ENCODE measurements around the gene SLC43A3. TPM values are rescaled to one million over a fixed set of nuclear protein-coding genes. Genes with fewer than 3 reads are reported as not detected.

Gene SLC43A3
- total and polyA plus RNA-seq, 2 of the 4 experiments (the other 2 are of a cell fraction) = 12.7 to 21.1 TPM

DNA sequence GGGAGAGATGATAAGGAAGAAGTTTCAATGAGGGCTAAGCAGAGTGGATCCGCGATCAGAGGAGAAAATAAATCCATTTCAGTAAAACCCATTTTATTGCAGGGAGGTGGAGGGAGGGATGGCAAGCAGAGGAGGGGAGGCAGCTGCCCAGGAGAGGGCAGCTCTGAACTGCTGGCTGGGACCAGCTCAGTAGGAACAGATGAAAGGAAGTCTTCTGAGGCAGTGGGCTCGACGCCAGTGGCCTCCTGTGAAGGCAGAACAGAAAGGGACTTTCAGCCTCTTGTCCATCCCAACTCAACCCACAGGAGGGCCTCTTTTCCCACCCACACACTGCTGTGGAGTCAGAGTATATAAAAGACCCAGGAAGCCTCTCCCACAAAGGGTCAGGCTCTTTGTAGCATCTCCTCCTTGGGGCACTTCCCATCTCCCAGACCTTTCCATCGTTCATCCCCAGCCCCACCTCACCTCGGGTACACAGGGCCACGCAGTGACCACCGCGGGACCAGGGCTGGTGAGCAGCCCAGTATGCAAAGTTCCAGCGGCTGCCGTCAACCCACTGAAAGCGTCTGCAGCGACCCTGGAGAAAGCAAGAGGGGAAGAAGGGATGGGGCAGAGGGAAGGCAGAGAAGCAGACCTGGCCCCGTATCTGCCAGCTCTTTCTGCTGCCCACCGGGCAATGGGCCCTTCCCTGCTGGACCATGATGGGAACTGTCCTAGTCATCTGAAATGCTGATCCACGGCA, 39.5 kb downstream of the SLC43A3 start:
- TF ChIP-seq MAFK (IDR thresholded peaks at IDR 0.05; ENCODE audit: low read depth, low read length) (no peak), MXI1 (IDR thresholded peaks at IDR 0.05; ENCODE audit: borderline replicate concordance, low read depth, low read length) (no peak), CHD1 (IDR thresholded peaks at IDR 0.05; ENCODE audit: low read depth, low read length) (no peak), RAD21 (IDR thresholded peaks at IDR 0.05; ENCODE audit: low read length) (no peak), BHLHE40 (IDR thresholded peaks at IDR 0.05; ENCODE audit: low read depth, low read length) (no peak), CEBPB (IDR thresholded peaks at IDR 0.05; ENCODE audit: low read depth, low read length) (no peak), RCOR1 (IDR thresholded peaks at IDR 0.05; ENCODE audit: insufficient replicate concordance, low read length) (no peak), MAZ (IDR thresholded peaks at IDR 0.05; ENCODE audit: borderline replicate concordance, low read depth, low read length) (no peak), FOS (IDR thresholded peaks at IDR 0.05; ENCODE audit: low read depth, low read length) (no peak), RFX5 (IDR thresholded peaks at IDR 0.05; ENCODE audit: low read depth, low read length) (no peak), NFE2L2 (IDR thresholded peaks at IDR 0.05; ENCODE audit: low read depth, low read length) (no peak), POLR2A (IDR thresholded peaks at IDR 0.05; ENCODE audit: low read depth, low read length) (no peak), SMC3 (IDR thresholded peaks at IDR 0.05; ENCODE audit: low read depth, low read length) (no peak)
- TF ChIP-seq, protein P1, sequence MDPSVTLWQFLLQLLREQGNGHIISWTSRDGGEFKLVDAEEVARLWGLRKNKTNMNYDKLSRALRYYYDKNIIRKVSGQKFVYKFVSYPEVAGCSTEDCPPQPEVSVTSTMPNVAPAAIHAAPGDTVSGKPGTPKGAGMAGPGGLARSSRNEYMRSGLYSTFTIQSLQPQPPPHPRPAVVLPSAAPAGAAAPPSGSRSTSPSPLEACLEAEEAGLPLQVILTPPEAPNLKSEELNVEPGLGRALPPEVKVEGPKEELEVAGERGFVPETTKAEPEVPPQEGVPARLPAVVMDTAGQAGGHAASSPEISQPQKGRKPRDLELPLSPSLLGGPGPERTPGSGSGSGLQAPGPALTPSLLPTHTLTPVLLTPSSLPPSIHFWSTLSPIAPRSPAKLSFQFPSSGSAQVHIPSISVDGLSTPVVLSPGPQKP (IDR thresholded peaks at IDR 0.05; ENCODE audit: borderline replicate concordance, low read depth, low read length) = no peak
- TF ChIP-seq, protein P2, sequence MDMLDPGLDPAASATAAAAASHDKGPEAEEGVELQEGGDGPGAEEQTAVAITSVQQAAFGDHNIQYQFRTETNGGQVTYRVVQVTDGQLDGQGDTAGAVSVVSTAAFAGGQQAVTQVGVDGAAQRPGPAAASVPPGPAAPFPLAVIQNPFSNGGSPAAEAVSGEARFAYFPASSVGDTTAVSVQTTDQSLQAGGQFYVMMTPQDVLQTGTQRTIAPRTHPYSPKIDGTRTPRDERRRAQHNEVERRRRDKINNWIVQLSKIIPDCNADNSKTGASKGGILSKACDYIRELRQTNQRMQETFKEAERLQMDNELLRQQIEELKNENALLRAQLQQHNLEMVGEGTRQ (IDR thresholded peaks at IDR 0.05; ENCODE audit: low read depth, low read length) = no peak
- TF ChIP-seq, protein P3, sequence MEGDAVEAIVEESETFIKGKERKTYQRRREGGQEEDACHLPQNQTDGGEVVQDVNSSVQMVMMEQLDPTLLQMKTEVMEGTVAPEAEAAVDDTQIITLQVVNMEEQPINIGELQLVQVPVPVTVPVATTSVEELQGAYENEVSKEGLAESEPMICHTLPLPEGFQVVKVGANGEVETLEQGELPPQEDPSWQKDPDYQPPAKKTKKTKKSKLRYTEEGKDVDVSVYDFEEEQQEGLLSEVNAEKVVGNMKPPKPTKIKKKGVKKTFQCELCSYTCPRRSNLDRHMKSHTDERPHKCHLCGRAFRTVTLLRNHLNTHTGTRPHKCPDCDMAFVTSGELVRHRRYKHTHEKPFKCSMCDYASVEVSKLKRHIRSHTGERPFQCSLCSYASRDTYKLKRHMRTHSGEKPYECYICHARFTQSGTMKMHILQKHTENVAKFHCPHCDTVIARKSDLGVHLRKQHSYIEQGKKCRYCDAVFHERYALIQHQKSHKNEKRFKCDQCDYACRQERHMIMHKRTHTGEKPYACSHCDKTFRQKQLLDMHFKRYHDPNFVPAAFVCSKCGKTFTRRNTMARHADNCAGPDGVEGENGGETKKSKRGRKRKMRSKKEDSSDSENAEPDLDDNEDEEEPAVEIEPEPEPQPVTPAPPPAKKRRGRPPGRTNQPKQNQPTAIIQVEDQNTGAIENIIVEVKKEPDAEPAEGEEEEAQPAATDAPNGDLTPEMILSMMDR (conservative IDR thresholded peaks at IDR 0.05; ENCODE audit: low read depth, low read length) = no peak
- WGBS, 2 experiments (ENCODE audit: extremely low coverage in 2 of 2, insufficient read length in 1 of 2) = 47% methylated on average over 2 of the region's 16 CpGs; no CpG with 5 or more reads in 1 of the 2 experiments
- H3K4me2 ChIP-seq (ENCODE audit: low read depth, low read length) = no peak overlapping the region
- H4K8ac ChIP-seq (ENCODE audit: low read depth in 2 of 2, low read length in 2 of 2) = no peak overlapping the region
- no peak overlapping the region for H2AK9ac ChIP-seq (replicated peaks; ENCODE audit: low read depth, low read length, poor library complexity)
- in situ Hi-C loops (cut with MboI; ENCODE audit: low sequenced_read_pairs) (no loop called here), intact Hi-C loops (cut with micrococcal nuclease) (no loop called here), dilution Hi-C loops (cut with HindIII; ENCODE audit: low sequenced_read_pairs, unreplicated experiment) (no loop called here)
- H3K9me3 ChIP-seq (ENCODE audit: control insufficient read depth, insufficient read depth, low read length) = no peaks in the 10 kb centered on the region
- H3K14ac ChIP-seq (replicated peaks; ENCODE audit: low read depth, low read length) = no peak overlapping the region
- no peaks in the 10 kb centered on the region for H4K20me1 ChIP-seq (ENCODE audit: insufficient read depth, low read length)
- H3K27me3 ChIP-seq (ENCODE audit: control insufficient read depth, insufficient read depth, low read length) = peaks cover 33% of the 10 kb centered on the region
- H2AK5ac ChIP-seq (ENCODE audit: low read depth, low read length) = no peak overlapping the region
- ATAC-seq (ENCODE audit: low read depth) (no peak), DNase-seq (no peak)
- H3K36me3 ChIP-seq (ENCODE audit: control insufficient read depth, insufficient read depth, low read length) = no peaks in the 10 kb centered on the region
- no peak overlapping the region for H4K91ac ChIP-seq (ENCODE audit: insufficient read depth, low read depth, low read length)
- H2BK15ac ChIP-seq (ENCODE audit: low read depth, low read length) = no peak overlapping the region
- no TSS peak for BruUV-seq (replicated peaks)
- H3K56ac ChIP-seq (ENCODE audit: extremely low read depth, insufficient read depth, low read length) = no peak overlapping the region
- H2AFZ ChIP-seq (replicated peaks; ENCODE audit: low read length, poor library complexity) = no peak overlapping the region
- H2BK120ac ChIP-seq (ENCODE audit: low read depth, low read length) = no peak overlapping the region
- H3K18ac ChIP-seq (ENCODE audit: low read depth, low read length) = no peak overlapping the region
- H3K27ac ChIP-seq (ENCODE audit: insufficient read depth, low read length) = no peak overlapping the region
- CTCF ChIA-PET = no interaction called here
- H2BK20ac ChIP-seq (ENCODE audit: low read depth, low read length) = no peak overlapping the region
- no peak overlapping the region for H3K9ac ChIP-seq (ENCODE audit: low read depth, low read length)
- POLR2A ChIA-PET (ENCODE audit: unreplicated experiment) = no interaction called here
- no peak overlapping the region for H2BK5ac ChIP-seq (ENCODE audit: low read depth, low read length, poor library complexity, severe bottlenecking)
- H3K4me3 ChIP-seq (ENCODE audit: insufficient read depth, low read depth, low read length) = no peak overlapping the region
- H3K4me1 ChIP-seq (ENCODE audit: control insufficient read depth, insufficient read depth, low read length) = no peaks in the 10 kb centered on the region
- no peak overlapping the region for H4K5ac ChIP-seq (ENCODE audit: low read depth, low read length)
- no peaks in the 10 kb centered on the region for H3K79me1 ChIP-seq (ENCODE audit: low read depth in 1 of 2, low read length in 2 of 2)
- H3K4ac ChIP-seq (ENCODE audit: low read depth, low read length) = no peak overlapping the region
- no peak overlapping the region for H3K23ac ChIP-seq (ENCODE audit: low read depth, low read length)
- H3K9me1 ChIP-seq (ENCODE audit: insufficient read depth, low read length) = no peaks in the 10 kb centered on the region

Measured in IMR-90 (cell line).